Progenitor cell of endocrine pancreas (in vitro differentiated cells): ENCODE data around the gene GALNT15. TPM values are rescaled to one million over a fixed set of nuclear protein-coding genes. Genes with fewer than 3 reads are reported as not detected.

Source experiments
- DNase-seq: peaks from one replicate; pipeline ENCODE4 v3.0.0; 2021; ENCODE audit warnings: low spot score; ENCODE audit not compliant: unreplicated experiment
- H3K27ac Mint-ChIP-seq: 2 replicates; pipeline ENCODE4 v1.8.0; 2021; ENCODE audit warnings: mild to moderate bottlenecking, moderate library complexity, mixed read lengths
- H3K27me3 Mint-ChIP-seq: 2 replicates; pipeline ENCODE4 v1.8.0; 2021; ENCODE audit warnings: mixed read lengths
- H3K36me3 Mint-ChIP-seq: 2 replicates; pipeline ENCODE4 v1.8.0; 2022; ENCODE audit warnings: mixed read lengths; ENCODE audit not compliant: insufficient read depth
- H3K4me1 Mint-ChIP-seq: 2 replicates; pipeline ENCODE4 v1.8.0; 2021; ENCODE audit warnings: low read depth, mixed read lengths
- H3K4me3 Mint-ChIP-seq: 2 replicates; pipeline ENCODE4 v1.8.0; 2021; ENCODE audit warnings: low read depth, mild to moderate bottlenecking, moderate library complexity, mixed read lengths
- H3K9me3 Mint-ChIP-seq: 2 replicates; pipeline ENCODE4 v1.8.0; 2021; ENCODE audit warnings: low read depth, mixed read lengths
- CTCF ChIP-seq: fragments of 200-600 bp; sonication (generic); IDR thresholded peaks from one replicate; pipeline ENCODE4 v1.5.0; 2021; ENCODE audit warnings: antibody characterized with exemption, mild to moderate bottlenecking; ENCODE audit not compliant: unreplicated experiment
- total RNA-seq: library from RNA; stranded (reverse); gene quantifications from 2 replicates; pipeline ENCODE4 v1.2.1, GENCODE V29; 2021

The GALNT15 gene
- total RNA-seq, 1 donor from 2014 or later: 0.46 TPM

GRCh38 chr3:16203031-16203430 lies 28.6 kb downstream of the GALNT15 start:
- H3K36me3 Mint-ChIP-seq: no peaks in the 10 kb centered on the region
- TF ChIP-seq CTCF: no peak
- DNase-seq: no peak
- H3K27ac Mint-ChIP-seq: peak overlapping the region; percentile 69
- H3K27me3 Mint-ChIP-seq: peaks cover 7% of the 10 kb centered on the region
- H3K4me1 Mint-ChIP-seq: peaks cover 3% of the 10 kb centered on the region
- no peaks in the 10 kb centered on the region for H3K9me3 Mint-ChIP-seq
- no peak overlapping the region for H3K4me3 Mint-ChIP-seq

- DNase-seq: no peak
- H3K27ac Mint-ChIP-seq: peak overlapping the region; percentile 13
- TF ChIP-seq CTCF: no peak
- H3K36me3 Mint-ChIP-seq: no peaks in the 10 kb centered on the region
- no peaks in the 10 kb centered on the region for H3K9me3 Mint-ChIP-seq
- peaks cover 7% of the 10 kb centered on the region for H3K27me3 Mint-ChIP-seq
- peaks cover 3% of the 10 kb centered on the region for H3K4me1 Mint-ChIP-seq
- H3K4me3 Mint-ChIP-seq: no peak overlapping the region
These were observed 29.5 kb downstream of the GALNT15 start for GRCh38 chr3:16203671-16204629.

GRCh38 chr3:16204751-16205150 lies 30.3 kb downstream of the GALNT15 start:
- no peak for TF ChIP-seq CTCF
- DNase-seq: no peak
- peaks cover 3% of the 10 kb centered on the region for H3K4me1 Mint-ChIP-seq
- H3K4me3 Mint-ChIP-seq: no peak overlapping the region
- no peak overlapping the region for H3K27ac Mint-ChIP-seq
- H3K27me3 Mint-ChIP-seq: peaks cover 7% of the 10 kb centered on the region
- H3K36me3 Mint-ChIP-seq: no peaks in the 10 kb centered on the region
- H3K9me3 Mint-ChIP-seq: no peaks in the 10 kb centered on the region

- no peak for TF ChIP-seq CTCF
- H3K27ac Mint-ChIP-seq: no peak overlapping the region
- peaks cover 7% of the 10 kb centered on the region for H3K27me3 Mint-ChIP-seq
- no peaks in the 10 kb centered on the region for H3K9me3 Mint-ChIP-seq
- peaks cover 3% of the 10 kb centered on the region for H3K4me1 Mint-ChIP-seq
- no peak overlapping the region for H3K4me3 Mint-ChIP-seq
- DNase-seq: no peak
- H3K36me3 Mint-ChIP-seq: no peaks in the 10 kb centered on the region
These were observed 30.8 kb downstream of the GALNT15 start for GRCh38 chr3:16205156-16205870.

- Mint-ChIP-seq H3K27ac (no peak overlapping the region), H3K4me1 (peaks cover 3% of the 10 kb centered on the region), H3K36me3 (no peaks in the 10 kb centered on the region), H3K27me3 (peaks cover 7% of the 10 kb centered on the region), H3K9me3 (no peaks in the 10 kb centered on the region), H3K4me3 (no peak overlapping the region)
- no peak for TF ChIP-seq CTCF
- DNase-seq: no peak
These were observed 32.6 kb downstream of the GALNT15 start for GRCh38 chr3:16207031-16207430.
